Muscle of arm (tissue), 12 donors: Measurements from ENCODE around the gene PLD5. TPM values are rescaled to one million over a fixed set of nuclear protein-coding genes. Genes with fewer than 3 reads are reported as not detected.
"Not testable (repeated sequence)": the region's sequence is repeated elsewhere in the genome, so short reads cannot be mapped to it uniquely, and the experiment has no call there.

Experiments used
- DNase-seq: peaks from one replicate; pipeline ENCODE4 v3.0.0-alpha.2; 2013
- polyA plus RNA-seq, 12 donors: library from polyadenylated mRNA; unstranded; fragments of 120-200 nt; gene quantifications; one replicate each; pipeline ENCODE4 v1.2.1, GENCODE V29; 2013; ENCODE audit not compliant: insufficient read length in 12 of 12

The PLD5 gene
- polyA plus RNA-seq, 12 donors = 1.0 to 3.2 (median 1.5) TPM; not detected in 2

- DNase-seq = no peak
Observed at GRCh38 chr1:242426271-242426905, 98.1 kb downstream of the PLD5 start.

DNA sequence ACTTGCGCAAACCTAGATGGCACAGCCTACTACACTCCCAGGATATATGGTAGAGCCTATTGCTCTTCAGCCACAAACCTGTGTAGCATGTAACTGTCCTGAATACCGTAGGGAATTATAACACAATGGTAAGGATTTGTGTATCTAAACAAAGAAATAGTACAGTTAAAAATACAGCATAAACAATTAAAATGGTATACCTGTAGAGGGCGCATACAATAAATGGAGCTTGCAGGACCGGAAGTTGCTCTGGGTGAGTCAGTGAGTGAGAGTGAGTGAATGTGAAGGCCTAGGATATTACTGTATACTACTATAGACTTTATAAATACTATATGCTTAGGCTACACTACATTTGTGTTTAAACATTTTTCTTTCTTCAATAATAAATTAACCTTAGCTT is 99.3 kb downstream of the PLD5 start:
- DNase-seq = no peak

GRCh38 chr1:242416657-242417056 is 107.8 kb downstream of the PLD5 start:
- DNase-seq = no peak

GRCh38 chr1:242412921-242413320 is 111.6 kb downstream of the PLD5 start:
- no peak for DNase-seq

DNA sequence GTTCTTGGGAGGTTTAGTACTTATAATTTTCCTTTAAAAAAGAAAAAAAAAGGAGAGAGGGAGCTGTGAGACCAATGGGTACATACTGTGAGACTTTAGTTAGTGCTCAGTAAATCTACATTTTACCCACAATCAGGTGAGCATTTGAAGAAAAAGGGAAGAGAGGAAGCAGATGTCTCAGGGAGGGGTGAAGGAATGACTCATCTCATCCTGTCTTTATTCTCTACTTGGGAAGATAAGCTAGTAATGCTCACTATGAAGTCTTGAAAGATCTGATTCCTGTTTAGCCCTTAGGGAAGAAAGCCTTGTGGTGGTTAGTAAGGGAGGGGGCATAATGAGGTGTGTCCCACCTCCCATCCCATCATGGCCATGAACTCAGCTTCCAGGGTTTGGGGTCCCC is 112.6 kb downstream of the PLD5 start:
- DNase-seq = no peak

GRCh38 chr1:242405947-242406346 is 118.5 kb downstream of the PLD5 start:
- DNase-seq = no peak

GRCh38 chr1:242404296-242404695 is 120.2 kb downstream of the PLD5 start:
- no peak for DNase-seq

DNA sequence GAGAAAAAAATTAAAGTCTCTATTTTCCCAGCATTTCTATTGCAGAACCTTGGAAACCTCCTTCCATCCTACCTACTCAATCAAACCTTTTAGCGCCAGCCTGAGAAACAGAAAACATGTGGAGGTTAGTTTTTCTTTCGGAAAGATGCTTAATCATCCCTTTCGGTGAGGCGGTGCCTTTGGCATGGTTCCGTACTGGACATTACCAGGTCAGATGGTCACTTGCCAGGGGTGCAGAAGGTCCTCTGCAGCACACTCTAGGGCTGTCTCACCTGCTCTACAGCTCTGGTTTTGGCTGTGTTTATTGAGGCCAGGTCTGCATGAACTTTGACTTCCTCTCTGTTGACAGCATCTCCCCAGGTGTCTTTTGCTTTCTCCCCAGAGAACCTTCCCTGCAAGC is 121.5 kb downstream of the PLD5 start:
- DNase-seq = no peak

- no peak for DNase-seq
Observed at GRCh38 chr1:242401937-242402336, 122.6 kb downstream of the PLD5 start.

DNA sequence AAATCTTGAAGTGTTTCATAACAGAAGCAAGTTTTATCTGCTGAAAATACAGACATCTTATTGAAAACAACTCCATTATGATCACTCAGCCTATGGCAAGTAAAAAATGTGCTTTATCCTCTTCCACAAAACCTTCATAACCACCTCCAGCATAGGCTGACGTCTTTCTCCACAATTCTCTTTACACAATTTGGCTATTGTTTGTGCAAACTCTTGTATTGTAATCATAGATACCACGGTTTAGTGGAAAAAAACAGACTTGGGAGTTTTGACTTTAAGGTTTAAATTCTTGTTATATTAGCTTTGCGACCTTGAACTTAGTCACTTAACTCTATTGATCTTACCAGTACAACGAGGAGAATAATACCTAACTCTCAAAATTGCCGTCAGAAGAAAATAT is 126.1 kb downstream of the PLD5 start:
- no peak for DNase-seq

- no peak for DNase-seq
Observed at GRCh38 chr1:242391896-242392295, 132.6 kb downstream of the PLD5 start.

GRCh38 chr1:242376121-242376520 is 148.4 kb downstream of the PLD5 start:
- not testable (repeated sequence) for DNase-seq

GRCh38 chr1:242350446-242350845 is 174.1 kb downstream of the PLD5 start:
- DNase-seq = not testable (repeated sequence)

- DNase-seq = no peak
Observed at GRCh38 chr1:242349636-242350035, 174.9 kb downstream of the PLD5 start.

GRCh38 chr1:242330865-242331264 is 193.6 kb downstream of the PLD5 start:
- not testable (repeated sequence) for DNase-seq

- not testable (repeated sequence) for DNase-seq
Observed at GRCh38 chr1:242327381-242327780, 197.1 kb downstream of the PLD5 start.

GRCh38 chr1:242321981-242322380 is 202.5 kb downstream of the PLD5 start:
- DNase-seq = not testable (repeated sequence)

- no peak for DNase-seq
Observed at GRCh38 chr1:242318140-242318539, 206.4 kb downstream of the PLD5 start.

DNA sequence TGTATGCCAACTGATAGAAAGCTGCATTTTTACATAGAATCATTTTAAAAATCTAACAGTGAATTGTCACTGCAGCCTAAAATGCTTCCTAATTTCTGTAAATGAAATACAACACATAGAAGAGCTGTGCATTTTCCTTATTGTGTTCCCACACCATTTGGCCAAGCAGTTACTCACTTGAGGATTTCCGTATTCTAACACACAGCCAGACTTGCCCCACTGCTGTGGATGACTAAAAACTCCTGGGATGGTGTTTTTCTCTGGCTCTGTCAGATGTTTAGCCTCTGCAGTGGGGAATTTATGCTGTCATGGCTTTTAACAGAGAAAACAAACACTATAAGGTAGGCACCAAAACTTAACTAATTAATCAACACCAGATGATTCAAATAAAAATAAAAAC is 209.6 kb downstream of the PLD5 start:
- not testable (repeated sequence) for DNase-seq

DNA sequence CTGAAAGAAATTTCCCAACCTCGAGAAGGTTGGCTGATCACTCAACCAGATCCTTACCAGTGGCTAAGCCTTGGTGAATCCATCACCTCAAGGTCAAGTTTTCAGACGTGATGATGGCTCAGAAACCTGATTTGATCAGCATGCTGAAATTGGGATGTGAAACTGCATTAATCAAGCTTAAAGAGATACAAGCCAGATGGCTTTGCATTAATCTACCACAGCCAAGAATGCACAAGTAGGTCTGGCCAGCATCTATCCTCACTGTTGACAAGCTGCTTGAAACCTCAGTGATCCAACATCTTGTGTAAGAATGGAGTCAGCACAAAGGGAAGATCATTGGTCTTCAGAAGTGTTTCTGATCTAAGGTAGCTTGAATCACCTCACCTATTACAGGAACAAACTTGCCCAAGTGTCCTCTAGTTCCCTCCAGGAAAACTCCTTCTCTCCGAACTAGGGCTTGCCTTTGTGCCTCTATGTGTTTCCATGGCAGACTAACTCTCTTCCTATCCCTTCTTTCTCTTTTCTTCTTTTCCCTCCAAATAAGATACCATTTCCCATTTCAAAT is 210.3 kb downstream of the PLD5 start:
- DNase-seq = not testable (repeated sequence)

- not testable (repeated sequence) for DNase-seq
Observed at GRCh38 chr1:242308681-242309080, 215.8 kb downstream of the PLD5 start.

DNA sequence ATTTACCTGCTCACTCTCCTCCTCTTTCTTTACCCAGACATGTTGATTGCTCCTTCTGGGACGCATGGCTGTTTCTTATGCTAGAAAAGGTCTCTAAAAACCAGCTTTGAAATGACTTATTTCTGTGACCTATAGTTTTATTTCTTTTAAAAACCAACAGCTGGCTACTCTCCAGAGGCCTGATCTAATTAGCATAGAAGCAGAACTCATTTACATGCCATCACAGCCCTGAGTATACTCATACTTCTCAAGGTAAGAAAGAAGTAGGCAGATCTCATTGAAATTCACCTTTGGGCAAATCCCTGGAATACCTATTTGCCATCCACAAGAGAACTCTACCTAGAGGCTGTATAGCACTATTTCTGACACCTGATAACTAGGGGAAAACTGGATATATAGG is 230.7 kb downstream of the PLD5 start:
- DNase-seq = not testable (repeated sequence)

DNA sequence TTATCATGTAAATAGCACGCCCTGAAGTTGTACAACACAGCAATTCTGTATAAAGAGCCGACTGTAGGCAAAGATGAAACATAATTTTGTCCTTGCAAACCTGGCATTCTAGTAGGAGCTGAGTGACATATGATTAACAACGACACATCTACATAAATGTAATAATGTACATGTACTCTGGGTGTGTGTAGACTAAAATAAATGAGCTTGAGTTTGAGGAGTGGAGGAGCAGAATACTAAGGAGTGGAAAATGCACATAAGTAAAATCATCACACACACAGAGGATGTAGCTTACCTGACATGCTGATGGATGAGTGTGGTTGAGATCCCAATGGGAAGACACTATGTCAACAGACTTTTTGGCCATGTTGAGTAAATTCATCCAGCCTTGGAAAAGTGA is 236.4 kb downstream of the PLD5 start:
- not testable (repeated sequence) for DNase-seq
